Retinal pigment epithelial cell (primary cell): Measurements from ENCODE around the gene PHF14.
"Not testable (repeated sequence)": the region's sequence is repeated elsewhere in the genome, so short reads cannot be mapped to it uniquely, and the experiment has no call there.

Source experiments
- DNase-seq: peaks from one replicate; pipeline ENCODE4 v3.0.0-alpha.2; 2010; ENCODE audit warnings: low read depth
- H3K4me3 ChIP-seq: 2 replicates; pipeline ENCODE4 v1.5.1; 2011; ENCODE audit warnings: mild to moderate bottlenecking, low read length, control low read depth, moderate library complexity
- TF ChIP-seq, protein P1 (sequence below): conservative IDR thresholded peaks from 2 replicates; pipeline ENCODE4 v1.5.1; 2011; ENCODE audit warnings: low read depth, low read length, control low read depth, inconsistent platforms

Gene PHF14

DNA sequence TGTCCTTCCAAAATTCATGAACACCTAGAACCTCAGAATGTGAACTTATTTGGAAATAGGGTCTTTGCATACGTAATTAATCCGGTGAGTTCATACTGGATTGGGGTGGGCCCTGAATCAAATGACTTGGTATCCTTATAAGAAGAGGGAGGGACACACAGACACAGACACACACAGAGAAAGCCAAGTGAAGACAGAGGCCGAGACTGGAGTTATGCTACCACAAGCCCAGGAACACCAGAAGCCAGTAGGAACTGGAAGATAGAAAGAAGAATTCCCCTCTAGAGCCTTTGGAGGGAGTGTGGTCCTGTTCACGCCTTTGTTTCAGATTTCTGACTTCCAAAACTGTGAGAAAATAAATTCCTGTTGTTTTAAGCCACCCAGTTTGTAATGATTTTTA, 17.1 kb upstream of the PHF14 start:
- no peak overlapping the region for H3K4me3 ChIP-seq
- no peak for DNase-seq

GRCh38 chr7:10960242-10960641, 13.4 kb upstream of the PHF14 start:
- H3K4me3 ChIP-seq, DNase-seq: not testable (repeated sequence)

More for the DNA sequence above, 17.1 kb upstream of the PHF14 start:
- TF ChIP-seq, protein P1, sequence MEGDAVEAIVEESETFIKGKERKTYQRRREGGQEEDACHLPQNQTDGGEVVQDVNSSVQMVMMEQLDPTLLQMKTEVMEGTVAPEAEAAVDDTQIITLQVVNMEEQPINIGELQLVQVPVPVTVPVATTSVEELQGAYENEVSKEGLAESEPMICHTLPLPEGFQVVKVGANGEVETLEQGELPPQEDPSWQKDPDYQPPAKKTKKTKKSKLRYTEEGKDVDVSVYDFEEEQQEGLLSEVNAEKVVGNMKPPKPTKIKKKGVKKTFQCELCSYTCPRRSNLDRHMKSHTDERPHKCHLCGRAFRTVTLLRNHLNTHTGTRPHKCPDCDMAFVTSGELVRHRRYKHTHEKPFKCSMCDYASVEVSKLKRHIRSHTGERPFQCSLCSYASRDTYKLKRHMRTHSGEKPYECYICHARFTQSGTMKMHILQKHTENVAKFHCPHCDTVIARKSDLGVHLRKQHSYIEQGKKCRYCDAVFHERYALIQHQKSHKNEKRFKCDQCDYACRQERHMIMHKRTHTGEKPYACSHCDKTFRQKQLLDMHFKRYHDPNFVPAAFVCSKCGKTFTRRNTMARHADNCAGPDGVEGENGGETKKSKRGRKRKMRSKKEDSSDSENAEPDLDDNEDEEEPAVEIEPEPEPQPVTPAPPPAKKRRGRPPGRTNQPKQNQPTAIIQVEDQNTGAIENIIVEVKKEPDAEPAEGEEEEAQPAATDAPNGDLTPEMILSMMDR = no peak

GRCh38 chr7:10965016-10965415, 8.7 kb upstream of the PHF14 start:
- not testable (repeated sequence) for DNase-seq, H3K4me3 ChIP-seq

DNA sequence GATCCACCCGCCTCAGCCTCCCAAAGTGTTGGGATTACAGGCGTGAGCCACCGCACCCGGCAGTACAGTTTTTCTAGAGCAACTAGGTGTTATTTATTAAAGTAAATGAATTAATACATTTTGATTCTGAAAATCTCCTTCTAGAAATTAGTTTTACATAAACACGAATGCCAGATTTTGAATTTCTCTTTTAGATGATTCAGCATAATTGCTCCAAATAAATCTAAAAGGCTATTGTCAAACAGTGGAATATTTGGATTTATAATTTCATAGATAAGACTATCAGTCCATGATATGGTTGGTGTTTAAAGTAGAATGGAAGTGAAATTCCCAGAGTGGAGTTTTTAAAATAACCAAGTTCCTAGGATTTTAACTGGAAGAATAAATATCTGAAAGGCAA, 1.5 kb upstream of the PHF14 start:
- no peak for DNase-seq
- TF ChIP-seq, protein P1 = no peak
- H3K4me3 ChIP-seq = no peak overlapping the region

DNA sequence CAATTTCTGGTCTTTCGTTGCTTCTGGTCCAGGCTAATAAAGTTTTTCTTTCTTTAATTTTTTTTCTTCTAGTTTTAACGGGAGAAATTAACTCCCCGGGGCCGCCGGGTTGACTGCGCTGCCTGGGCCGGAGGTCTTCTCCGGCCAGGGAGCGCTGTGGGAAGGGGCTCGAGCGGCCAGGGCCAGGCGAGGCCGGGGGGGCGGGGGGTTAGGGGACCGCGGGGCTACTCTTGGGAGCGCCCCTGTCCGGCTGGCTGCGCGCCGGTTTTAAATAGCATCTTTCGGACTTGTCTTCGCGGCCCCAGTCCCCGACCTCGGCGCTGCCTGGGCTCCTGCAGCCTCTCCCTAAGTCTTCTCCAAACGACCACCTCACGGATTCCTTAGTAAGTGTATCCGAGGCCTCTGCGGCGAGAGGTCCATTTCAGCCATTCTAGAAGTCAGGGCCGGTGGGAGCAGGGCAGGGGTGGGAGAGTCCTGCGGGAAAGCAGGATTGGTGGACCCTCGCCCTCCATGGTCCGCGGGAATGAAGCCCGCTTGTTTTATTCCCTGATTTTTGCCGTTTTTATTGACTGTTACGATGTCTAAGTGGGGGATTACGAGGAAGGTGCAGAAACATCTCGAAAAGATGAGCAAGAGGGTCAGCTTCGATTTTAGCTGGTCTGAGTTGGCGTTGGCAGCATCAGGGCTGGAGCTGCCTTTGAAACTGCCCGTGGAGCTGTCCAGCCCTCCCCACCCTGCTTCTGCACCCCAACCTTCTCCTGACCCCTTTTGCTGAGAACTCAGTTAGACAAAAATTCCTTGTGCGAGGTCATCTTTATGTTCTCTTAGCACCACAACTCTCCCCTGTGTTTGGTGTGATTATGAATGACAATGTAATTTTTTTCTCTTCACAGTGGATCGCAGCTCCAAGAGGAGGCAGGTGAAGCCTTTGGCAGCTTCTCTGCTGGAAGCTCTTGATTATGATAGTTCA, 555 bp downstream of the PHF14 start:
- peak; percentile 5 for DNase-seq
- TF ChIP-seq, protein P1 = no peak
- H3K4me3 ChIP-seq = peak overlapping the region; percentile 83

GRCh38 chr7:10977113-10977512, 3.4 kb downstream of the PHF14 start:
- TF ChIP-seq, protein P1 = no peak
- DNase-seq = no peak
- no peak overlapping the region for H3K4me3 ChIP-seq

- no peak overlapping the region for H3K4me3 ChIP-seq
- TF ChIP-seq, protein P1 = no peak
- DNase-seq = no peak
These were observed 7.6 kb downstream of the PHF14 start for GRCh38 chr7:10981317-10981716.

- DNase-seq, H3K4me3 ChIP-seq: not testable (repeated sequence)
These were observed 17.1 kb downstream of the PHF14 start for GRCh38 chr7:10990748-10991147.

- DNase-seq, H3K4me3 ChIP-seq: not testable (repeated sequence)
These were observed 22.0 kb downstream of the PHF14 start for GRCh38 chr7:10995482-10996166.
